ENCODE data around the gene TAOK2. TPM values are rescaled to one million over a fixed set of nuclear protein-coding genes. Genes with fewer than 3 reads are reported as not detected.
"Not testable (repeated sequence)": the region's sequence is repeated elsewhere in the genome, so short reads cannot be mapped to it uniquely, and the experiment has no call there.

The TAOK2 gene
- total and polyA plus RNA-seq, 2 donors from 2014 or later: 19.6 to 54.3 TPM

- Histone ChIP-seq H3K4me1 (ENCODE audit: control insufficient read depth in 2 of 3, insufficient read depth in 2 of 3, low read depth in 1 of 3, low read length in 3 of 3) (peaks cover 0 to 7% (median 0%) of the 10 kb centered on the region in 3 donors), H3K9ac (ENCODE audit: low read length in 3 of 3) (no peak overlapping the region), H3K4me3 (ENCODE audit: low read length in 3 of 3) (no peak overlapping the region), H3K9me3 (ENCODE audit: control insufficient read depth in 2 of 3, insufficient read depth in 1 of 3, low read length in 3 of 3) (no peaks in the 10 kb centered on the region), H3K27ac (ENCODE audit: low read depth in 2 of 2, low read length in 2 of 2) (no peak overlapping the region), H3K36me3 (ENCODE audit: control insufficient read depth in 2 of 3, insufficient read depth in 3 of 3, low read length in 3 of 3) (no peaks in the 10 kb centered on the region), H3K27me3 (ENCODE audit: control insufficient read depth, insufficient read depth, low read length) (no peaks in the 10 kb centered on the region)
- intact Hi-C loops (cut with DNase I): no loop called here
- TF ChIP-seq CTCF (IDR thresholded peaks at IDR 0.05; ENCODE audit: borderline replicate concordance, extremely low read depth, insufficient read depth): no peak
- DNase-seq (no peak), FAIRE-seq (no peak)
Measured at GRCh38 chr16:30016555-30017276, 43.0 kb downstream of the TAOK2 start.

- Histone ChIP-seq H3K4me3 (ENCODE audit: low read length in 3 of 3) (no peak overlapping the region), H3K36me3 (ENCODE audit: control insufficient read depth in 2 of 3, insufficient read depth in 3 of 3, low read length in 3 of 3) (no peaks in the 10 kb centered on the region), H3K27ac (ENCODE audit: low read depth in 2 of 2, low read length in 2 of 2) (no peak overlapping the region), H3K9ac (ENCODE audit: low read length in 3 of 3) (no peak overlapping the region), H3K4me1 (ENCODE audit: control insufficient read depth in 2 of 3, insufficient read depth in 2 of 3, low read depth in 1 of 3, low read length in 3 of 3) (peaks cover 0 to 8% (median 0%) of the 10 kb centered on the region in 3 donors), H3K27me3 (ENCODE audit: control insufficient read depth, insufficient read depth, low read length) (no peaks in the 10 kb centered on the region), H3K9me3 (ENCODE audit: control insufficient read depth in 2 of 3, insufficient read depth in 1 of 3, low read length in 3 of 3) (no peaks in the 10 kb centered on the region)
- FAIRE-seq (no peak), DNase-seq (no peak)
- intact Hi-C loops (cut with DNase I): no loop called here
- TF ChIP-seq CTCF (IDR thresholded peaks at IDR 0.05; ENCODE audit: borderline replicate concordance, extremely low read depth, insufficient read depth): no peak
Measured at GRCh38 chr16:30017277-30017656, 43.6 kb downstream of the TAOK2 start.

- H3K36me3 ChIP-seq (ENCODE audit: control insufficient read depth in 2 of 3, insufficient read depth in 3 of 3, low read length in 3 of 3); H3K27ac ChIP-seq (ENCODE audit: low read depth in 2 of 2, low read length in 2 of 2); H3K9me3 ChIP-seq (ENCODE audit: control insufficient read depth in 2 of 3, insufficient read depth in 1 of 3, low read length in 3 of 3); intact Hi-C loops (cut with DNase I); H3K9ac ChIP-seq (ENCODE audit: low read length in 3 of 3); H3K27me3 ChIP-seq (ENCODE audit: control insufficient read depth, insufficient read depth, low read length); DNase-seq; H3K4me1 ChIP-seq (ENCODE audit: control insufficient read depth in 2 of 3, insufficient read depth in 2 of 3, low read depth in 1 of 3, low read length in 3 of 3); FAIRE-seq; H3K4me3 ChIP-seq (ENCODE audit: low read length in 3 of 3): not testable (repeated sequence)
Measured at GRCh38 chr16:30017937-30018336, 44.3 kb downstream of the TAOK2 start.

- H3K36me3 ChIP-seq (ENCODE audit: control insufficient read depth in 2 of 3, insufficient read depth in 3 of 3, low read length in 3 of 3): no peaks in the 10 kb centered on the region
- no peak overlapping the region for H3K9ac ChIP-seq (ENCODE audit: low read length in 3 of 3)
- no peak for FAIRE-seq
- DNase-seq: no peak
- no peak overlapping the region for H3K27ac ChIP-seq (ENCODE audit: low read depth in 2 of 2, low read length in 2 of 2)
- peaks cover 0 to 8% (median 0%) of the 10 kb centered on the region in 3 donors for H3K4me1 ChIP-seq (ENCODE audit: control insufficient read depth in 2 of 3, insufficient read depth in 2 of 3, low read depth in 1 of 3, low read length in 3 of 3)
- intact Hi-C loops (cut with DNase I): no loop called here
- H3K27me3 ChIP-seq (ENCODE audit: control insufficient read depth, insufficient read depth, low read length): no peaks in the 10 kb centered on the region
- no peak for TF ChIP-seq CTCF (IDR thresholded peaks at IDR 0.05; ENCODE audit: borderline replicate concordance, extremely low read depth, insufficient read depth)
- no peak overlapping the region for H3K4me3 ChIP-seq (ENCODE audit: low read length in 3 of 3)
- no peaks in the 10 kb centered on the region for H3K9me3 ChIP-seq (ENCODE audit: control insufficient read depth in 2 of 3, insufficient read depth in 1 of 3, low read length in 3 of 3)
Measured at GRCh38 chr16:30018731-30019158, 45.1 kb downstream of the TAOK2 start.
